Testis (tissue), 3 donors: ENCODE data around the gene NEMP2. TPM values are rescaled to one million over a fixed set of nuclear protein-coding genes. Genes with fewer than 3 reads are reported as not detected.

Experiments used
- DNase-seq: peaks from one replicate; pipeline ENCODE4 v3.0.0-alpha.2; 2019
- H3K27ac ChIP-seq, 2 donors: fragments of 200-600 bp; sonication (generic); one replicate each; pipeline ENCODE4 v1.5.1; 2019
- H3K27me3 ChIP-seq: fragments of 200-600 bp; sonication (generic); one replicate; pipeline ENCODE4 v1.5.1; 2019
- H3K36me3 ChIP-seq: fragments of 200-600 bp; sonication (generic); one replicate; pipeline ENCODE4 v1.5.1; 2017; ENCODE audit warnings: low read depth; ENCODE audit errors: missing control alignments
- H3K4me1 ChIP-seq: fragments of 200-600 bp; sonication (generic); one replicate; pipeline ENCODE4 v1.5.1; 2019
- H3K4me3 ChIP-seq, 2 donors: fragments of 200-600 bp; sonication (generic); one replicate each; pipeline ENCODE4 v1.5.1; 2017 to 2019
- H3K9me3 ChIP-seq: fragments of 200-600 bp; sonication (generic); one replicate; pipeline ENCODE4 v1.5.1; 2017
- CTCF ChIP-seq, 3 experiments: fragments of 450-650 bp in 2 of 3; fragments of 200-600 bp in 1 of 3; sonication (generic) in 1 of 3; IDR thresholded peaks; one replicate each; pipeline ENCODE4 v1.5.1; 2016 to 2019; ENCODE audit warnings: antibody characterized with exemption in 3 of 3, mild to moderate bottlenecking in 2 of 3, moderate library complexity in 1 of 3
- POLR2A ChIP-seq: fragments of 450-650 bp; IDR thresholded peaks from one replicate; pipeline ENCODE4 v1.6.1; 2017; ENCODE audit warnings: antibody characterized with exemption, mild to moderate bottlenecking, moderate library complexity
- WGBS, 2 donors: methylation state at CpG; one replicate each; pipeline ENCODE4 v1.1.5; 2018; 5-methylcytosine and 5-hydroxymethylcytosine counted together
- intact Hi-C: fragments of 100-400 bp; cut with DNase I; formaldehyde crosslinking; loops from one replicate; pipeline ENCODE4 v1.15.1; 2023; ENCODE audit warnings: low total_unique reads
- polyA plus RNA-seq: library from polyadenylated mRNA; stranded (reverse); fragments of 350-450 nt; fragmentation: Illumina TruSeq; extraction: RNeasy Lipid Tissue Mini Kit (QIAGEN cat#74804); gene quantifications from one replicate; pipeline ENCODE4 v1.2.3, GENCODE V29; 2014; ENCODE audit warnings: low read depth, low replicate concordance; ENCODE audit not compliant: insufficient read depth
- small RNA-seq, 2 donors: library from RNA; depleted of rRNA; stranded (forward); fragments of <200 nt; gene quantifications; one replicate each; pipeline ENCODE3, GENCODE V24; 2016
- total RNA-seq, 2 donors: library from RNA; depleted of rRNA; stranded (reverse); fragments of >200 nt; gene quantifications; one replicate each; pipeline ENCODE4 v1.2.3, GENCODE V29; 2016

Gene NEMP2
- total and polyA plus RNA-seq, 3 donors from 2014 or later, result 8.1 to 32.0 (median 16.8) TPM

DNA sequence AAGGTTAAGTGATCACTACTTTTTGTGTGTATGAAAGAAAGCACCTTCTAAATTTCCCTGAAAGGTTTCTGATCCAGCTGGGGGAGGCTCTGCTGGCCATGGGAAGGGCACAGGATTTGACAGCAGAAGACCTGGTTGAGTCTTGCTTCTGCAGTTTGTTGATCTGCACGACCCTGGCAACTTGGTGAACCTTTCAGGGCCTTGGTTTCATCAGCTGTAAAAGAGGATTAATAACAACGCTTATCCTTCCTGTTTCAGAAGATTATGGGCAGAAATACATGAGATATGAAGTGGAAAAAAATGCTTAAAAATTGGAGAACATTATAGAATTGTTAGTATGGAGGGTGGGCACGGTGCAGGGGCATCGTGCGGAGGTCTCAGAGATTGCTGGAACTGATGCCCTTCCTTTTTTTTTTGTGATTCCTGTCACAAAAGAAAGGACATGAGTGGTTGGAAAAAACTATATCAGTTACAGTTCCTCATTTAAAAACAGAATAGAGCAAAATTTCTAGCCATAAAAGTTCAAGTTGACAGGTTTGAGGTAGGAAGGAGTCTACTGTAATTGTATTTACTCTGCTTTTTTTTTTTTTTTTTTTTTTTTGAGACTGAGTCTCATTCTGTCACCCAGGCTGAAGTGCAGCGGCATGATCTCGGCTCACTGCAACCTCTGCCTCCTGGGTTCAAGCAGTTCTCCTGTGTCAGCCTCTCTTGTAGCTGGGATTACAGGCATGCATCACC is 79.0 kb downstream of the NEMP2 start:
- Histone ChIP-seq H3K27me3 (no peaks in the 10 kb centered on the region), H3K4me1 (no peaks in the 10 kb centered on the region), H3K9me3 (no peaks in the 10 kb centered on the region), H3K4me3 (no peak overlapping the region), H3K27ac (no peak overlapping the region), H3K36me3 (no peaks in the 10 kb centered on the region)
- TF ChIP-seq CTCF (IDR thresholded peaks at IDR 0.05) (no peak), POLR2A (no peak)
- no peak for DNase-seq
- intact Hi-C loops, result no loop called here
- WGBS, 2 donors, result 86 to 87% methylated on average over 7 of the region's 7 CpGs

DNA sequence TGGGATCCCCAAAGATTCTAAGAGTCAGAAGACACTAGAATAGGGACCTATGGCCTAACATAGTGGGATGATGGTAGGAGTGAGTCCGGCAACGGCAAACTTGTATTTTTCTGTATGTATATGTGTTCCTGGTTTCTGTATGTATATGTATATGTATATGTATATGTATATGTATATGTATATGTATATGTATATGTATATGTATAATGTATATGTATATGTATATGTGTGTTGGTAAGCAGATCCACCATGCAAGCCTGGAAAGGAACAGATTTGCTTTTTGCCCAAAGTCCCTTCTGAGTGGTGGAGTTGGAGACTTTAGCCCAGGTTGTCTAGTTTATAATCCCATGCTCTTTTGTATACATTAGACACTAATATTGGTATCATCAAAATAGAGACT is 79.7 kb downstream of the NEMP2 start:
- no peaks in the 10 kb centered on the region for H3K27me3 ChIP-seq
- WGBS, 2 donors, result 97 to 98% methylated on average over 2 of the region's 2 CpGs
- H3K4me1 ChIP-seq, result no peaks in the 10 kb centered on the region
- TF ChIP-seq POLR2A, result no peak
- no peak for TF ChIP-seq CTCF (IDR thresholded peaks at IDR 0.05)
- H3K27ac ChIP-seq, result no peak overlapping the region
- no peak overlapping the region for H3K4me3 ChIP-seq
- H3K36me3 ChIP-seq, result no peaks in the 10 kb centered on the region
- H3K9me3 ChIP-seq, result no peaks in the 10 kb centered on the region
- DNase-seq, result no peak
- intact Hi-C loops, result no loop called here

Small RNA genes within 50 kb of the gene (small RNA-seq; reads per million reads assigned to genes)
- gene RN7SKP179, result 0 reads per million in 2 donors

Other genes with a start within 250 kb of the NEMP2 start
- 10 to 100 TPM; 46.1 to 67.0 TPM for gene HIBCH, start 214.9 kb downstream of the NEMP2 start, total RNA-seq
- 44.1 TPM for gene HIBCH, start 214.9 kb downstream of the NEMP2 start, polyA plus RNA-seq
- gene INPP1, start 191.1 kb downstream of the NEMP2 start, total RNA-seq, result 10 to 100 TPM; 37.8 to 62.6 TPM
- 105 TPM for gene INPP1, start 191.1 kb downstream of the NEMP2 start, polyA plus RNA-seq
- 10 to 100 TPM; 29.9 to 47.3 TPM for gene MFSD6, start 126.4 kb downstream of the NEMP2 start, total RNA-seq
- 15.0 TPM for gene MFSD6, start 126.4 kb downstream of the NEMP2 start, polyA plus RNA-seq
- gene NAB1, start 114.4 kb upstream of the NEMP2 start, total RNA-seq, result 10 to 100 TPM; 61.4 to 81.0 TPM
- 33.8 TPM for gene NAB1, start 114.4 kb upstream of the NEMP2 start, polyA plus RNA-seq